ENCODE results near the gene HSPA9.

DNA sequence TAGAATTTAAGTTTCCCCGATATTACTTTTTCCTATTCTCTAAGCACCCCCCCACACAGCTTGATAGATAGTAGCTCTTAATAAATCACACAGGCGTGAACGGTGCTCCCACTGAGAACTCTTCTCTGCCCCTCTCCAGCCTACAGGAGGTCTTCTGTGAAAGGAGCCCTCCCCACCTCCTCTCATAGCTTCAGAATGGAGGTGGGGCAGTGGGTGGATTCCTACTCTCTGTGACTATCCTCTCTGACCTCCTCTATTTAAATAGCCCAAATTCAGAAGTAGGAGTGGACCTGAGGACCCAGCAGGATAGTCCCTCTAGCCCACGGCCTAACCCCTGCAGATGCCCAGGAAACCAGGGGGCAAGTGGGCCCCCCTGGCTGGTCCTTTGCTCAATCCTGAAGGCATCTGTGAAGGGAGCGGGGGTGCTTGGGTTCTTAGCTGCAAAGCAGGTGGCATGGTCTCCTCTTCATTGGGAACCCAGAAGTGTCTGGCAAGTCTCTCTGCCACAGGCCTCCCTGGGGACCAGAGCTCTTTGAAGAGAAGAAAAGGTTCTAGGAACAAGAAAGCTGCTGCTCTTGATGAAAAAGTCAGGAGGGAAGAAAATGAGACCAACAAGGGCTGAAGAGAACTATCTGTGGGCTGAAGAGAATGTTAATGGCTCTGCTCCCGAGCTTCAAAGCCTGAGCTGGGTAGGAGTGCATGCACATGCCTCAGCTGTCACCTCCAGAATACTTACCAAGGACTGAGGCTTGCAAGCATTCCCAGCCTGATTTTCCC lies 21.1 kb upstream of the HSPA9 start:
- TF ChIP-seq CTCF (IDR thresholded peaks at IDR 0.05) = no peak
- no peak for TF ChIP-seq POLR2AphosphoS5 (IDR thresholded peaks at IDR 0.05)
- no peak for TF ChIP-seq EP300 (IDR thresholded peaks at IDR 0.05)
- no peak for TF ChIP-seq POLR2A (IDR thresholded peaks at IDR 0.05)

Data from sigmoid colon (tissue), 4 donors.